HK-2 (cell line): ENCODE measurements around the gene TMCC2.
"Not testable (repeated sequence)": the region's sequence is repeated elsewhere in the genome, so short reads cannot be mapped to it uniquely, and the experiment has no call there.

ENCODE experiments used
- DNase-seq: peaks from one replicate; pipeline ENCODE4 v3.0.0-alpha.2; 2018; ENCODE audit not compliant: unreplicated experiment

TMCC2 gene

DNA sequence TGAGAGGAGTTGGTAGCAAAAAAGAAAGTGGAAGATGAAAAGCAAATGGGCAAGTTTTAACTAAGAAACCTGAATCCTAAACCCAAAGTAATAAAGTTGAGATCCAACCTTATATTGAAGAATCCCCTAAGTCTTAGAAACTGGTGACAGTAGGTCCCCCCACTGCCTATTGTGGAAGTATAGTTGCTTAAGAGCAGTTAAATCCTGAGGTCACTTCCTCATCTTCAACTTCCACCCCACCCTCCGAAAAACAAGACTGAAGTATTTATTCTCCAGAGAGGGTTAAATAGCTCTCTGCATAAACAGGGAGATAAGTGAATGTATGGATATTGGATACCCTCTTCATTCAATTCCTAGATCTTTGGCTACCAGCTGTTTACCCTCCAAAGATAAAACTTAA, 13.0 kb upstream of the TMCC2 start:
- no peak for DNase-seq

DNA sequence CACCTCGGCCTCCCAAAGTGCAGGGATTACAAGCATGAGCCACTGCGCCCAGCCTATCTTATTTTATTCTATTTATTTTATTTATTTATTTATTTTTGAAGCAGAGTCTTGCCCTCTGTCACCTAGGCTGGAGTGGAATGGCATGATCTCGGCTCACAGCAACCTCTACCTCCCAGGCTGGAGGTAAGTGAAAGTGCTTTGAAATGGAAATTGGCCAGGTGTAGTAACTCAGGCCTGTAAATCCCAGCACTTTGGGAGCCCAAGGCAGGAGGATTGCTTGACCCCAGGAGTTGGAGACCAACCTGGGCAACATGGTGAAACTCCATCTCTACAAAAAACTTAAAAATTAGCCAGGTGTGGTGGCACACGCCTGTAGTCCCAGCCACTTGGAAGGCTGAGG, 11.2 kb upstream of the TMCC2 start:
- no peak for DNase-seq

DNA sequence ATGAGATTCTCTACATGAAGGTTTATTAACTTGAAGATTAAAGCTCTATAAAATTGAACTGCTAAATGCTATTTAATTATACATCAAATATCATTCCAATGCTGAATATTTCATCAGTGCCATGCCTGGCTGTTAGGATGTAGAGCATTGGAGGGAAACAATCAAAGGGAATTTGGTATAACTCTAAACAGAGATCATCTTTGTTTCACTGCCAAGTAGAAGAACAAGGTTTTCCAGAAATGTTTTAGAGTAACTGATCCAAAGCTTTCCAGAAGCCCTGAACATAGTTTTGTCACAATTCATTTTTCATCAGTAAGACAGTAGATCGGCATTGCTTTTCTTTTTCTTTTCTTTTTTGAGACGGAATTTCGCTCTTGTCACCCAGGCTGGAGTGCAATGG, 10.3 kb upstream of the TMCC2 start:
- DNase-seq: no peak

DNA sequence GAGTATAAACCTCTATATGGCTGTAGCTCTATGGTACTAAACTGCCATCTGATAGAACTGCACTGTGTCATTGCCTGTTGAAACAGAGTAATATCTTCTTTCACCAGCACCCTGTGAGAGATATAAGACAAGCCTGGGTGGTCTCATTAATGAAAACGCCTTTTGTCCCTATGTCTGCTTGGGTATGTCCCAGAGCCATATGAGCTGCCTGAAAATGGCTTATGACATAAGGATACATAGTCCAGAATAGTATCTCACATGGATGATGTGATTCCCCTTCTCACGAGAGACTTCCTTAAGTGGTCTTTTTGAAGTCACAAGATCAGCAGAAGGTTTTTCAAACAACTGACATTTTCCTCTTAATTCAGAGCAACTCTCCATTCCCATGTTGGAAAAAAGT, 7.3 kb upstream of the TMCC2 start:
- no peak for DNase-seq

DNA sequence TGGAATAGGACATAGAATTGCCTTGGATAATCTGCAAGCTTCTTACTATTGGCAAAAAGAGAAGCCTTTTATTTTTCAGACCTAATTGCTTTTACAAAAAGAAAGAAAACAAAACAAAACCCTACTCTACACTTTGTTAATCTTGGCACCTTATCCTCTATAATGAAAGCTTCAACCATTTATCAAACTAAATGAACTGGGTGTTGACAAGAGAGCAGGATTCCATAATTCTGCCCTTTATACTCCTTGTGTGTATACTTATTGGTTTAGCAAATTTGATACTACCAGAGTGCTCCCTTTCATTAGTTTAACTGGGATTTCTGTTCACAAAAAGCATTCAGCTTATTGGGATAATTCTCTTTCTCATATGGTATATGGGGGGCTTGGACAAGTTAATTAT, 3.0 kb upstream of the TMCC2 start:
- no peak for DNase-seq

DNA sequence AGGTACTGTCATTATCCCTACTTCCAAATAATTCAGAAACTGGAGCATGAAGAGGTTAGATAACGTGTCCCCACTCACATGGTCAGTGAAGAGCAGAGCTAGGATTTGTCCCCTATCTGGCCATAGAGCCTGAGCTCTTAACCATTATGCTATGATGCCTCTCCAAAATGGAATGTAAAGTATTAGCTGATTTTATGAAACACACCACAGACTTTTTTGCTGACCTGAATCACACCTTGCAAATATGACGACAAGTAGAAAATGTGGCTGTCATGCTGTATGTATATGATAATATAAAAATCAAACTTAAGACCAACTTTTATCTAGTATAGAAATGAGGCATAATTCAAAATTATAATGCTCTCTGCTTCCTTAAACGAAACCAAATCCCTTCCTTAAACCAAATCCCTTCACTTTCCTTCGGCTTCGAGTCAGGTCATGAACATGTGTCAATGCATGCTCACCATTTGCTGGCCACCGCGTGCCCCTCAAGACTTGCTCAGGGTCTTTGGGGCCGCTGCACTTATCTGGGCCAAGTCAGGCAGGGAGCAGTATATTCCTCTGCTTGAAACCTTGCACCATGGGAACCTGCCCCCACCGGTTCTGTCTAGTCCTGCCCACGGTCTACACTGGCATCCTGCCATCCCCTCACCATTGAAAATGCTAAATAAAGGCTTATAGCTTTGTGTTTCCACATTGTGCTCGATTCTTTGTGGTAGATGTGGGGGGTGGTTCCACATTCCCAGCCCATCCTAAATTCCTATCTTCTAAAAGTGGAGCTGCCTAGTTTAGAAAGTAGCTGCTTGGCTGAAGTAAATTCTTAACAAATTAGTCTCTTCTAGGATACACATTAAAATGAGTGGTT, 1.6 kb upstream of the TMCC2 start:
- no peak for DNase-seq

DNA sequence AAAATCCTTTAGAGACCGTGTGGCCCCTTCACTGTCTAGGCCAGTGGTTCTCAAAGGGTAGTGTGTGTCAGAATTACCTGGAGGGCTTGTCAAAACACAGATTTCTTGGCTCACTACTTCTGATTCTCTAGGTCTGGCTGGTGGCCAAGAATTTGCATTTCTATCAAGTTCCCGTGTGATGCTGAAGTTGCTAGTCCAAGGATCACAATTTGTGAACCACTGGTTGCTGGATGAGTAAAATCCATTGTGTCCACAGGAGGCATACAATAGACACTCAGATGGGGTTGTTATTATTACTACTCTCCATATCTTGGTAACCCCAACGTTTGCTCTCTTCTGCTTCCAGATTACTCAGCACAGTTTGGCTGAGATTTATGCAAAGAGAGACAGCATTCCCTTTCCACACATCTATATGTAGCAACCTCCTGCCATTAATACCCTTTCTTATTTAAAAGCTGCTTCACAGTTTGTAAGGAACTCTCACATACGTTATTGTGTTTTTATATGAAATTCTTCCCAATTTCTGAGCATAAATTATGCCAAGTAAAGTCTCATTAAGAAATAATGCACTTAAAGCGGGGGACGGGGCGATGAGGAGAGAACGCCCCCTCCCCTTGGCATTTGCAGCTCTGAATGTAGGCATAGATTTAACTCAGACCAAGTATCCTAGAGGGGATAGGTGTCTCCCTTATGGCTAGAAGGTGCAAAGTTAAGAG, 720 bp upstream of the TMCC2 start:
- no peak for DNase-seq

DNA sequence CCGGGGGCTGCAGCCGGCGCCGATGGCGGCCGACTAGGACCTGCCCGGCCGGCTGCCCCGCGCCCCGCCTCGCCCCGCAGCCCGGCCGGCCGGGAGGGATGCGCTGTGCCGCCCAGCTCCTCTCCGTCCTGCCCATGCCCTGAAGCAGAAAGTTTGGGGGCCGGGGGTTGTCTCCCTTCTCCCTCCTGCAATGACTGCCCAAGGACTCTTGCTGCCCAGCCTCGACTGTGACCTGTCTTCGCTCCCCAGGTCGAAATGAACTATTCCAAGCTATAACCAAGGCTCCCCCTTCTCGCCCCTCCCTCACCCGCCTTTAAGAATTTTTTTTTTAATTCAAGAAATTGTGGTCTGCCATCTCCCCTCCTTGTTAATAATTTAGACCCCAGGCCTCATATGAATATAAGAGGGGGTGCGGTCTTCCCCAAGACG, 361 bp downstream of the TMCC2 start:
- DNase-seq: no peak

DNA sequence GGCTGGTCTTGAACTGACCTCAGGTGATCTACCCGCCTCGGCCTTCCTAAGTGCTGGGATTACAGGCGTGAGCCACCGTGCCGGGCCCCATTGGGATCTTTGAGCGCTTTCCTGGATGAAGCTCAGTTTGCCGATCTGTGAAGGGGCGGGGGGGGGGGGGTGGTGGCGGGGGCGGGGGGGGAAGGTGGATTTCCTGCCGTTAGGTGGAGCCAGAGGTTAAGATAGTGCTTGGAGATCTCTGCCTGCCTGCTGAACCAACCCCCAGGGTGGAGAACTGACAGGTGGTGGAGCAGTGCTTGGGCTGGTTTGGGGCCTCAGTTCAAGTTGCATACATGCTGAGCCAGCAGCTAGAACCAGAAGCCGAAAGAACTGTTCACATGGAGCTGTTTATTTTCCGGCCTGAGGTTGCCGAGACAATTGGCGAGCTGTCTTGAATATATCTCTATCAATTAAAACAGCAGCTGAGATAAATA, 1.7 kb downstream of the TMCC2 start:
- DNase-seq: peak; percentile 79

DNA sequence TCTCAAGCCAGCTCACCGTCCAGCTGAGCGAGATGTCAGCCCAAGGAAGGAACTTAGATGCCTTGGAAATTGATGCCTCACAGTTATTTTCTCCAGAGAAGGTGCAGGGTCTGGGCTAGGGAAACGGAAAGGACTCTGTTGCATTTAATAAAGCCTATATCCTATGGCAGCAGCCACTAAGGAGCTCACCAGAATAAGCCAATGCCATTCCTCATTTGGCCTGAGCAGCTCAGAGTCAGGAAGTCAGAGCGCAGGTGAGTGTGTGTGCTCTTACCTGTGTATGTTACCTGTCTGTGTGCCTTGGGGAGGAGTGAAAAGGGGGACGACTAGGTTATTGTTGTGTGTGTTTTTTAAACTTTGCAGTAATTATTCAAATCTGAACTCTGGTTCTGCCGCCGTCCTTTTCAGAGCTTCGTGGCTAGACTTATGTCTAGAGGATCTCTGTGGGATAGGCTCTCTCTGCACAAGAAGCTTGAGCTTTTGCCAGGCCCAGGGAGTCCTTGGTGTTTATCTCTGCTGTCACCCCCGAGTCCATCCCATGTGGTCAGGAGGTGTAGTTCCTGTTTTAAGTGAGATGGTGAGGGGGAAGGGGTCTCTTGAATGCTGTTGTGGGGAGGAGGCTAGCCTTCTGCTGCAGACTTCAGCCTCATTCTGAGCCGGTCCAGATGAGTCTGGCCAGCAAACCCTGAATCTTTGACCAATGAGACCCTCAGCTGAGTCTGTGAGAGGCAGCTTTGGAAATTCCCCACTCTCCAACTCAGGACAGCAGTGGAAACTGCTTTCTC, 2.4 kb downstream of the TMCC2 start:
- DNase-seq: no peak

DNA sequence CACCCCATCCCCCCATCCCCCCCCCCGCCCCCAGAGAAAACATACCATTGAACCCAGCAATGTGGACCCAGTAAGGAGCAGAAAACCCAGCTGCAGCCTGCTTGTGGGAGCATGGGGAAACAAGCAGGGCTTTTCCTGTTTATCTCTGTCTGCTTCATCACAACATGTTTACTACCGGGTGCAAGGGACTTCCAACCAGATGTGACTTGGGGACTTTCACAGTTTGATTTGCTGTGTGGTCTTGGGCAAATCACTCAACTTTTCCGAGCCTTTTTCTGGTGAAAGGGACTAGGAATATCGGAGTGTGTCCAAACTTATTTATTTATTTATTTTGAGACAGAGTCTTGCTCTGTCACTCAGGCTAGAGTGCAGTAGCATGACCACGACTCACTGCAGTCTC, 3.2 kb downstream of the TMCC2 start:
- DNase-seq: no peak

DNA sequence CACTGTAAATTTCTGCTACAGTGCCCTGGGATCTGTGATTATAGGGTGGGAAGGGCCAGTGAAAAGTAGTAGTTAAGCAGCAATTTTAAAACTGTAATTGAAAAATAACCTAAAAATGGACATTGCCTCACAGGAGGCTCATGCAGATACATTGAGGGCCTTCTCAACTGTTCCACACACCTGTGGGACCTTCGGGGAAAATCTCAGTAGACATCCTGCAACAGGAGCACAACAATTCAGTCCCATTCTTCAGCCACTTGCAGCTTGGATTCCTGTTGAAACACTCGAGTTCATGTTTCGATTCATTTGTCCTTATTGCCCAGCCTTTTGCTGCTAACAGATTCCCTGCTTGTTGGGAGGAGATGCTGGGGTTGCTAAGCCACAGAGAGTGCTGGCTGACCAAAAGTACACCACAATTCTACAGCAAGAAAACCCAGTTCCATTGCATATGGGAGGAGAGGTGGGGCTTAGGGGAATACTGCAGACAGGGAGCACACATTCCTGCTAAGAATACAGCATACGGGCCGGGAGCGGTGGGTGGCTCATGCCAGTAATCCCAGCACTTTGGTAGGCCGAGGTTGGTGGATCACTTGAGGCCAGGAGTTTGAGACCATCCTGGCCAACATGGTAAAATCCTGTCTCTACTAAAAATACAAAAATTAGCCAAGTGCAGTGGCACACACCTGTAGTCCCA, 4.5 kb downstream of the TMCC2 start:
- DNase-seq: no peak

DNA sequence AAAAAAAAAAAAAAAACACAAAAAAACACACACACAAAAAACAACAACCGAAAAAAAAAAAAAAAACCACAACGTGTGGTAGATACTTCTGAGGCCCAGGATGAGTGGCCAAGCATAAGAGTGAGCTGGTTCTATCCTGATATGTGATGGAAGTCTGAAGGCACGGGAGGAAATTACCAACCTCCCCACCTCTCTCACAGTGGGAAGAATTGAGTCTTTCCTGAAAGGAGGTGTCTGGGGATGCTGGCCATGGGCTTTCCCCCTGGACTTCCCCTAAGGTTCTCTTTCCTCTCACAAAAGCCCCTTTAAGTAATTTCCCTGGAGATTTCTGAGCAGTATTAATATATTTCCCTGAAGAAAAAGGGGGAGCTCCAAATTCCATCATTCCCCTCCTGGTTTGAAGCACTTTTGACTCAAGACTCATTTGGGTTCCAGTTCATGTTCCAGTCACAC, 5.2 kb downstream of the TMCC2 start:
- DNase-seq: no peak

DNA sequence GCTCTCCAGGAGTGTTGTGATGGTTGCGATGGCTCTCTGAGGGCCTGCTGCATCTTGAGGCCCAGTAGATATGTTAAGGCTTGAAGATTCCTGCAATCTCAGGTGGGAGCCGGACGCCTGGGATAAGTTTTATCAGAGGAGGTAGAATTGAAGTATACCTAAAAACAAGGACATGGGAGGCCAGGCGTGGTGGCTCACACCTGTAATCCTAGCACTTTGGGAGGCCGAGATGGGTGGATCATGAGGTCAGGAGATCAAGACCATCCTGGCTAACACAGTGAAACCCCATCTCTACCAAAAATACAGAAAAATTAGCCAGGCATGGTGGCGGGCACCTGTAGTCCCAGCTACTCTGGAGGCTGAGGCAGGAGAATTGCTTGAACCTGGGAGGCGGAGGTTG, 6.2 kb downstream of the TMCC2 start:
- not testable (repeated sequence) for DNase-seq

DNA sequence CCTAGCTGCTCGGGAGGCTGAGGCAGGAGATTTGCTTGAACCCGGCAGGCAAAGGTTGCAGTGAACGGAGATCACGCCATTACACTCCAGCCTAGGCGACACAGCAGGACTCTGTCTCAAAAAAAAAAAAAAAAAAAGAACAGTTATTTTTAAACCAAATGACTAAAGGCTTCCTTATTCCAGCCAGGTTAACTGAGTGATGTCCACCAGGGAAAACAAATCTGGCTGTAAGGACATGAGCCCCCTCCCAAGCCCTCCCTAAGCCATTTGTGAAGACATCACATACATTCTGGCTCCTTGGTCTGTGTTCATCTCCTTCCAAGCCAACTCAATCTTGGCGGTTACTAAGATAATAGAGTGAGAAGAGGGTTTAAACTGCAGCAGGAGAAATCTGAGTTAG, 8.2 kb downstream of the TMCC2 start:
- no peak for DNase-seq

DNA sequence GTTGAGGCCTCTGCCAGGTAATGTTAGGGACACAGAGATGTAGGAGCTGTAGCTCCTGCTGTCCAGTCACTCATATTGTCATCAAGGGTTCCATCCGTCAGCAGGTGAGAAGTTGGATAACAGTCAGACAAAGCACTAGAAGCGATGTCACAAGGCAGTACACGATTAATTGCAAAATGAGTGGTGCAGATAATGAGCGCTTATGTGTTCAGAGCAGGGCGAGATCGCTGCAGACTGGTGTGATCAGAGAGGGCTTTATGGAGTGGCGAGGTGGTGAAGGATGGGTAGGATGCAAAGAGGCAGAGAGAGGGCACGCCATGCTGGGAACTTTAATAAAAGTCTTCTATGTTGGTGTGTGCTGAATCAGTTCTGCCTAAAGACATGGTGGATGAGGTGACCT, 8.8 kb downstream of the TMCC2 start:
- DNase-seq: no peak

DNA sequence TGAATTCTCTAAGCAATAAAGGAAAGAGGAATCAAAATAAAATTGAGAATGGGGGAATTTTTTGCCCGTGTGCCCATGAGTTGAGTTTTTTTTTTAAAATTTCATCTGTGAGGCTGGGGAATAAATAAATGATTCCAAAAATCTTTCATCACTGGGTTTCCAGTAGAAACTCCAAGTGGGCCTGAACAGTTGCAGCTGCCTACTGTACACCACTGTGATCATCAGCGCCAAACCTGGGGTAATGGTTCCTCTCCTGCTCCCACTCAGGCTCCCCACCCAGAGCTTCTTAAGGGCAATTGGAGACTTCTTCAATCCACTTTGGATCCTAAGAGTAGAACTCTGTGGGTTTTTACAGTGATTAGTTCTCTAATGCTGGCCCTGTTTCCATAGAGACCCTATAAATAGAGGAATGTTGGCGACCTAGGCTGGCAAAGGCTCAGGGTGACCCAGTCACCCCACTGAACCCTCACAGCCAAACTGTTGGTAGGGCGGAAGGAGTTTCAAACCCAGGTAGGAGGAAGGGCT, 9.3 kb downstream of the TMCC2 start:
- no peak for DNase-seq

DNA sequence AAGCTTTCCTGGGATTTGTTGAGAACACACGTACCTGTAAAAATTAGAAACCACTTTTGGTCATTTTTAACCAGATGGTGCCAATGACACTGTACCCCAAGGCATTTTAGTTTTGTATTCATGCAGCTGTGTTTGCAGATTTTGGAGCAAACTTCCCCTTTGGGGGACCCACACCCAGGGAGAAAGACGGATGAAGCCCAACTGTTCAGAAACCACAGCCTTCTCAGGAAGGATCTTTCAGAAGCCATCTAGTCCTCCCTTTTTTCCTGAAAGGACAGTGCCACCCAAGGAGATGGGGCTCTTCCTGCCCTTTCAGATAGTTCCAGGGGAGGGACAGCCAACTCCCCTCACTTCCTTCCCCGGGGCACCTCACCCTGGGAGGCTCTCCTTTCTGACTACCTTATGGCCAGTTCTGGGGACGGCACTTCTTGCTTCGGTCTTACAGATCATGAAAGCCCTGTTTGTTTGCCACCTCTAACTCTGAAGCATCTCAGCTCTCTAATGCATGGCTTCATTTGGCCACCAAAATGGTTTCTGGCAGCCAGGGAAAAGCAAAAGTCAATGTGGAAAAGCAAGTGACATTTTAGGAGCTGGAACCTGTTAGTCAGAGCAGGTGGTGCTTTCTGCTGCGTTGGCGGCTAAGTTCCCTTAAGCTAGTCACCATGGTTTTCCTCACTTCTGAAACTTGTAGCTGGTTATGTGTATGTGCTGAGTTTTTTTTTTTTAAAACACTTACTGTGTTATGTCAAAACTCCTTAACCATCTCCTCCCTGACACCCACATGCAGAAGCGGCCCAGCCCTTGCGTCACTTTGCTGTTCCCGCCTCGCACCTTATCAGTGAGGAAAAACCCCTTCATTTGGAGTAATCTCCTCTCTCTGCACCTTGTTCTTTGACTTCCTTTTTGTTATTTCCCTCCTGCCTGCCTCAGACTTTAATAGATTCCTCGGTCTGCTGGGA, 10.1 kb downstream of the TMCC2 start:
- DNase-seq: no peak

DNA sequence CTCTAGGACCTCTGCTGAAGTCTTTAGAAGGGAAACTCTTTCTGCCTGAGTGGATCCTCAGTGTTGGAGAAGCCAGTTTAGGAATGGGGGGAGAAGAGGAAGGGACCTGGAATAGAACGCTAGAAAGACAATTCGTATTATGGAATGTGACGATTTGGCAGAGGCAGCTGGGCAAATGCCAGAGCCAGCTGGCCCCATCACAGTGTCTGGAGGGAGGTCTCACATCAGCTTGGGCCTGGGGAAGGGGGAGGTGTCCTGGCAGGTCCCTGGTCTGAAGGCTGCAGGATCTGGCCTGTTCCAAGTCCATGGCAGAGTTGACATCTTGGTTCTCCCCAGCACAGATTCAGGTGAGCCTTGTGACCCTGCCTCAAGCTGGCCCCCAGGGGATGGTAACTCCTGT, 11.3 kb downstream of the TMCC2 start:
- no peak for DNase-seq

DNA sequence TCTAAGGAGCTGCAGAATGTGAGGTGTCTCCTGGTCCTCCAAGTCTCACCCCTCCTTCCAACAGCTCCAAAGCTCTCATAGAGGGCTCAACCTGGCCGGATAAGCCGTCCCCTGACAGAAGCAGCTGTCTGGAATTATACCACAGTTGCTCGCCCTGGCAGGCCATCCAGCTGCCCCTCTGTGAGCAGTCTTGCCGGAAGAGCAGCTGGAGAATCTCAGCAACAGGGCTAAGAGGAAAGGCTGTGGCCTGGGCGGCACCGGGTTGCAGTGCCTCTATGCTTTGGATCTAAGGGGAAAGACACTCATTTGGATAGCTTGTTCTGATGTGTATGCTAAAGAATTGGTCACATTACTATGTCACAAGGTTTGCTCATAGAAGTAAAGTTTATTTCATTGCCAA, 12.4 kb downstream of the TMCC2 start:
- DNase-seq: no peak
